Tibial artery (tissue), 4 donors: Measurements from ENCODE around the gene CACNG1.

Experiments used
- DNase-seq, 2 donors: peaks; one replicate each; pipeline ENCODE4 v3.0.0-alpha.2; 2019
- H3K27ac ChIP-seq, 2 donors: fragments of 200-600 bp; sonication (generic) in 1 of 2; 1 replicate in 1 of 2; 2 replicates in 1 of 2; pipeline ENCODE4 v1.5.1; 2018 to 2019; ENCODE audit warnings: mild to moderate bottlenecking in 1 of 2
- H3K27me3 ChIP-seq, 2 donors: fragments of 200-600 bp; sonication (generic) in 1 of 2; one replicate each; pipeline versions ENCODE4 v1.5.1 to v1.6.0; 2016 to 2019
- H3K36me3 ChIP-seq, 3 donors: fragments of 200-600 bp; sonication (generic) in 2 of 3; one replicate each; pipeline ENCODE4 v1.5.1; 2016 to 2019; ENCODE audit warnings: mild to moderate bottlenecking in 2 of 3
- H3K4me1 ChIP-seq, 4 donors: fragments of 200-600 bp; sonication (generic) in 2 of 4; 1 replicate in 3 of 4; 2 replicates in 1 of 4; pipeline ENCODE4 v1.5.1; 2016 to 2019
- H3K4me3 ChIP-seq, 2 donors: fragments of 200-600 bp; sonication (generic) in 1 of 2; 1 replicate in 1 of 2; 2 replicates in 1 of 2; pipeline ENCODE4 v1.5.1; 2018 to 2019; ENCODE audit warnings: mild to moderate bottlenecking in 2 of 2
- H3K9me3 ChIP-seq, 3 donors: fragments of 200-600 bp; sonication (generic) in 1 of 3; one replicate each; pipeline ENCODE4 v1.5.1; 2016 to 2019
- CTCF ChIP-seq, 2 experiments: fragments of 200-600 bp in 1 of 2; fragments of 450-650 bp in 1 of 2; IDR thresholded peaks; one replicate each; pipeline ENCODE4 v1.5.1; 2017 to 2019; ENCODE audit warnings: antibody characterized with exemption in 2 of 2, mild to moderate bottlenecking in 1 of 2, moderate library complexity in 1 of 2
- intact Hi-C: fragments of 100-400 bp; cut with DNase I; formaldehyde crosslinking; loops from one replicate; pipeline ENCODE4 v1.15.0; 2023; ENCODE audit warnings: low total_unique reads

The CACNG1 gene

GRCh38 chr17:67015001-67015400 is 29.4 kb upstream of the CACNG1 start:
- no peak overlapping the region for H3K4me3 ChIP-seq
- intact Hi-C loops, result no loop called here

GRCh38 chr17:67016039-67016762 is 28.2 kb upstream of the CACNG1 start:
- intact Hi-C loops, result no loop called here
- H3K36me3 ChIP-seq, result no peaks in the 10 kb centered on the region
- no peaks in the 10 kb centered on the region for H3K4me1 ChIP-seq
- peaks cover 0 to 6% of the 10 kb centered on the region in 2 donors for H3K27me3 ChIP-seq
- H3K27ac ChIP-seq, result no peak overlapping the region
- no peaks in the 10 kb centered on the region for H3K9me3 ChIP-seq
- TF ChIP-seq CTCF (IDR thresholded peaks at IDR 0.05), result no peak
- DNase-seq, result no peak
- no peak overlapping the region for H3K4me3 ChIP-seq

More at GRCh38 chr17:67015001-67015400, 29.4 kb upstream of the CACNG1 start:
- no peaks in the 10 kb centered on the region for H3K36me3 ChIP-seq
- H3K27ac ChIP-seq, result no peak overlapping the region
- H3K9me3 ChIP-seq, result no peaks in the 10 kb centered on the region
- H3K27me3 ChIP-seq, result peaks cover 0 to 8% of the 10 kb centered on the region in 2 donors
- H3K4me1 ChIP-seq, result no peaks in the 10 kb centered on the region
- TF ChIP-seq CTCF (IDR thresholded peaks at IDR 0.05), result no peak
- DNase-seq, result no peak

- H3K36me3 ChIP-seq, result no peaks in the 10 kb centered on the region
- no peak for DNase-seq
- TF ChIP-seq CTCF (IDR thresholded peaks at IDR 0.05), result no peak
- no peak overlapping the region for H3K4me3 ChIP-seq
- intact Hi-C loops, result no loop called here
- H3K27ac ChIP-seq, result no peak overlapping the region
- H3K4me1 ChIP-seq, result no peaks in the 10 kb centered on the region
- no peaks in the 10 kb centered on the region for H3K9me3 ChIP-seq
- peaks cover 0 to 5% of the 10 kb centered on the region in 2 donors for H3K27me3 ChIP-seq
These were observed 26.4 kb upstream of the CACNG1 start for GRCh38 chr17:67017910-67018309.

- DNase-seq, result no peak
- no peaks in the 10 kb centered on the region for H3K36me3 ChIP-seq
- intact Hi-C loops, result no loop called here
These were observed 25.6 kb upstream of the CACNG1 start for GRCh38 chr17:67018471-67019434.

GRCh38 chr17:67019809-67020208 is 24.5 kb upstream of the CACNG1 start:
- no peak for TF ChIP-seq CTCF (IDR thresholded peaks at IDR 0.05)
- intact Hi-C loops, result no loop called here
- no peak overlapping the region for H3K27ac ChIP-seq
- DNase-seq, result no peak
- H3K4me3 ChIP-seq, result no peak overlapping the region
- H3K9me3 ChIP-seq, result no peaks in the 10 kb centered on the region
- peaks cover 0 to 5% of the 10 kb centered on the region in 2 donors for H3K27me3 ChIP-seq
- no peaks in the 10 kb centered on the region for H3K36me3 ChIP-seq
- no peaks in the 10 kb centered on the region for H3K4me1 ChIP-seq

More at GRCh38 chr17:67018471-67019434, 25.6 kb upstream of the CACNG1 start:
- H3K4me1 ChIP-seq, result no peaks in the 10 kb centered on the region
- no peak overlapping the region for H3K27ac ChIP-seq
- no peak overlapping the region for H3K4me3 ChIP-seq
- H3K27me3 ChIP-seq, result peaks cover 0 to 5% of the 10 kb centered on the region in 2 donors
- no peaks in the 10 kb centered on the region for H3K9me3 ChIP-seq
- no peak for TF ChIP-seq CTCF (IDR thresholded peaks at IDR 0.05)
